Esophagus squamous epithelium (tissue), 4 donors: ENCODE results near the gene FTH1.

Experiments used
- POLR2A ChIP-seq, 4 donors: fragments of 450-650 bp; IDR thresholded peaks; one replicate each; pipeline ENCODE4 v1.6.1; 2017; ENCODE audit warnings: antibody characterized with exemption in 4 of 4, mild to moderate bottlenecking in 4 of 4, moderate library complexity in 3 of 4
- TF ChIP-seq, protein P1 (sequence below), 6 experiments: fragments of 450-650 bp in 4 of 6; fragments of 200-600 bp in 2 of 6; sonication (generic) in 2 of 6; IDR thresholded peaks; one replicate each; pipeline ENCODE4 v1.5.1; 2016 to 2019; ENCODE audit warnings: antibody characterized with exemption in 6 of 6, mild to moderate bottlenecking in 4 of 6, moderate library complexity in 4 of 6

GRCh38 chr11:61927501-61927900, 39.9 kb downstream of the FTH1 start:
- TF ChIP-seq, protein P1, sequence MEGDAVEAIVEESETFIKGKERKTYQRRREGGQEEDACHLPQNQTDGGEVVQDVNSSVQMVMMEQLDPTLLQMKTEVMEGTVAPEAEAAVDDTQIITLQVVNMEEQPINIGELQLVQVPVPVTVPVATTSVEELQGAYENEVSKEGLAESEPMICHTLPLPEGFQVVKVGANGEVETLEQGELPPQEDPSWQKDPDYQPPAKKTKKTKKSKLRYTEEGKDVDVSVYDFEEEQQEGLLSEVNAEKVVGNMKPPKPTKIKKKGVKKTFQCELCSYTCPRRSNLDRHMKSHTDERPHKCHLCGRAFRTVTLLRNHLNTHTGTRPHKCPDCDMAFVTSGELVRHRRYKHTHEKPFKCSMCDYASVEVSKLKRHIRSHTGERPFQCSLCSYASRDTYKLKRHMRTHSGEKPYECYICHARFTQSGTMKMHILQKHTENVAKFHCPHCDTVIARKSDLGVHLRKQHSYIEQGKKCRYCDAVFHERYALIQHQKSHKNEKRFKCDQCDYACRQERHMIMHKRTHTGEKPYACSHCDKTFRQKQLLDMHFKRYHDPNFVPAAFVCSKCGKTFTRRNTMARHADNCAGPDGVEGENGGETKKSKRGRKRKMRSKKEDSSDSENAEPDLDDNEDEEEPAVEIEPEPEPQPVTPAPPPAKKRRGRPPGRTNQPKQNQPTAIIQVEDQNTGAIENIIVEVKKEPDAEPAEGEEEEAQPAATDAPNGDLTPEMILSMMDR (IDR thresholded peaks at IDR 0.05): no peak
- no peak for TF ChIP-seq POLR2A (IDR thresholded peaks at IDR 0.05)
